ENCODE results near the gene SMARCAL1. TPM values are rescaled to one million over a fixed set of nuclear protein-coding genes. Genes with fewer than 3 reads are reported as not detected.

The SMARCAL1 gene
- total RNA-seq, 1 donor from 2014 or later: 34.3 TPM

- no peak for ATAC-seq (ENCODE audit: low read depth)
- H3K27ac Mint-ChIP-seq: no peak overlapping the region
- no peak overlapping the region for H3K4me3 Mint-ChIP-seq
- ChIA-PET POLR2A (no interaction called here), CTCF (no interaction called here)
- peaks cover 5% of the 10 kb centered on the region for H3K9me3 Mint-ChIP-seq
- H3K4me1 Mint-ChIP-seq: no peaks in the 10 kb centered on the region
- no peak for DNase-seq
- intact Hi-C loops (cut with micrococcal nuclease): no loop called here
- H3K36me3 Mint-ChIP-seq (ENCODE audit: low read depth): peaks cover 87% of the 10 kb centered on the region
- no peaks in the 10 kb centered on the region for H3K27me3 Mint-ChIP-seq
- TF ChIP-seq, protein P1, sequence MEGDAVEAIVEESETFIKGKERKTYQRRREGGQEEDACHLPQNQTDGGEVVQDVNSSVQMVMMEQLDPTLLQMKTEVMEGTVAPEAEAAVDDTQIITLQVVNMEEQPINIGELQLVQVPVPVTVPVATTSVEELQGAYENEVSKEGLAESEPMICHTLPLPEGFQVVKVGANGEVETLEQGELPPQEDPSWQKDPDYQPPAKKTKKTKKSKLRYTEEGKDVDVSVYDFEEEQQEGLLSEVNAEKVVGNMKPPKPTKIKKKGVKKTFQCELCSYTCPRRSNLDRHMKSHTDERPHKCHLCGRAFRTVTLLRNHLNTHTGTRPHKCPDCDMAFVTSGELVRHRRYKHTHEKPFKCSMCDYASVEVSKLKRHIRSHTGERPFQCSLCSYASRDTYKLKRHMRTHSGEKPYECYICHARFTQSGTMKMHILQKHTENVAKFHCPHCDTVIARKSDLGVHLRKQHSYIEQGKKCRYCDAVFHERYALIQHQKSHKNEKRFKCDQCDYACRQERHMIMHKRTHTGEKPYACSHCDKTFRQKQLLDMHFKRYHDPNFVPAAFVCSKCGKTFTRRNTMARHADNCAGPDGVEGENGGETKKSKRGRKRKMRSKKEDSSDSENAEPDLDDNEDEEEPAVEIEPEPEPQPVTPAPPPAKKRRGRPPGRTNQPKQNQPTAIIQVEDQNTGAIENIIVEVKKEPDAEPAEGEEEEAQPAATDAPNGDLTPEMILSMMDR (IDR thresholded peaks at IDR 0.05): no peak
These were observed 35.0 kb downstream of the SMARCAL1 start for GRCh38 chr2:216447293-216447692.

DNA sequence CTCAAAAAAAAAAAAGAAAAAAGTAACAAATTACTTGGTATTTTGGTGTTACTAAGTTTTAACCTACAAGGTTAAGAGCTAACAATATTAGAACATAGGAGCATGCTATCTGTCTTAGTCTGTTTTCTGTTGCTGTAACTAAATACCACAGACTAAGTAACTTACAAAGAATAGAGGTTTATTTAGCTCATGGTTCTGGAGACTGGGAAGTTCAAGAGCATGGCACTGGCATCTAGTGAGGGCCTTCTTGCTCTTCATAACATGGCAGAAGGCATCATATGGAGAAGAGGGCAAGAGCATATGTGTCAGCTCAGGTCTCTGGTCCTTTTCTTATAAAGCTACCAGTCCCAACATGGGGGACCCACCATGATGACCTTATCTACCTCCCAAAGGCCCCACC, 36.5 kb downstream of the SMARCAL1 start:
- DNase-seq: no peak
- POLR2A ChIA-PET: interaction anchor here (0.8 kb wide), 1 partner anchor 50 kb away, joined by 3 read pairs; the partner anchor contains the start of gene RPL37A
- no peak for ATAC-seq (ENCODE audit: low read depth)
- CTCF ChIA-PET: no interaction called here
- TF ChIP-seq, protein P1 (IDR thresholded peaks at IDR 0.05): no peak
- Mint-ChIP-seq H3K36me3 (ENCODE audit: low read depth) (peaks cover 93% of the 10 kb centered on the region), H3K27me3 (no peaks in the 10 kb centered on the region), H3K4me1 (no peaks in the 10 kb centered on the region), H3K9me3 (peaks cover 5% of the 10 kb centered on the region), H3K27ac (no peak overlapping the region), H3K4me3 (no peak overlapping the region)
- intact Hi-C loops (cut with micrococcal nuclease): no loop called here

DNA sequence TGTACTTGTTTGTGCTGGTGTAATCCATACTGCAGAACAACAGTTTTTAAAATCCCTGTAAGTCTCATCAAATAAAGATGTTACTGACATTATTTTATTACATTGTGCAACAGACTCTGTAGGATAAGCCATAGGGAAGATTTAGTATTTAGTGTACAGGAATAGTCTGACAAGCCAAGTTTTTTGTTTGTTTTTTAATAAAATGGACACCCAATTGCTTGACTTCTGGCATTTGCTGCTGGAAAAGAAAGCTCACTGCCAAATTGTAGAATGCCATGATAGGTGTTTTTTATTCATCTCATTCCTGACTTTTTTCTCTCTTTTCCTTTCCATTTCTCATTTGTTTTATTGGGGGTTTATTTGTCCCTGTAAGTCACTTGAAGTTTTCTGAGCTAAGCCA, 38.1 kb downstream of the SMARCAL1 start:
- POLR2A ChIA-PET: no interaction called here
- CTCF ChIA-PET: no interaction called here
- TF ChIP-seq, protein P1 (IDR thresholded peaks at IDR 0.05): no peak
- Mint-ChIP-seq H3K4me3 (no peak overlapping the region), H3K9me3 (peaks cover 5% of the 10 kb centered on the region), H3K36me3 (ENCODE audit: low read depth) (peaks cover 95% of the 10 kb centered on the region), H3K4me1 (no peaks in the 10 kb centered on the region), H3K27me3 (no peaks in the 10 kb centered on the region), H3K27ac (no peak overlapping the region)
- DNase-seq: no peak
- intact Hi-C loops (cut with micrococcal nuclease): no loop called here
- ATAC-seq (ENCODE audit: low read depth): no peak

GRCh38 chr2:216450784-216451183, 38.5 kb downstream of the SMARCAL1 start:
- no peak for DNase-seq
- TF ChIP-seq, protein P1 (IDR thresholded peaks at IDR 0.05): no peak

GRCh38 chr2:216453955-216454614, 41.8 kb downstream of the SMARCAL1 start:
- TF ChIP-seq, protein P1 (IDR thresholded peaks at IDR 0.05): no peak
- H3K9me3 Mint-ChIP-seq: no peaks in the 10 kb centered on the region
- H3K27ac Mint-ChIP-seq: no peak overlapping the region
- no peak overlapping the region for H3K4me3 Mint-ChIP-seq
- ATAC-seq (ENCODE audit: low read depth) (no peak), DNase-seq (no peak)
- no peaks in the 10 kb centered on the region for H3K4me1 Mint-ChIP-seq
- POLR2A ChIA-PET: no interaction called here
- CTCF ChIA-PET: no interaction called here
- H3K36me3 Mint-ChIP-seq (ENCODE audit: low read depth): peaks cover 71% of the 10 kb centered on the region
- H3K27me3 Mint-ChIP-seq: no peaks in the 10 kb centered on the region
- intact Hi-C loops (cut with micrococcal nuclease): no loop called here

More at GRCh38 chr2:216450784-216451183, 38.5 kb downstream of the SMARCAL1 start:
- H3K4me3 Mint-ChIP-seq: no peak overlapping the region
- ChIA-PET CTCF (no interaction called here), POLR2A (no interaction called here)
- no peaks in the 10 kb centered on the region for H3K27me3 Mint-ChIP-seq
- intact Hi-C loops (cut with micrococcal nuclease): no loop called here
- no peak for ATAC-seq (ENCODE audit: low read depth)
- no peaks in the 10 kb centered on the region for H3K4me1 Mint-ChIP-seq
- H3K27ac Mint-ChIP-seq: no peak overlapping the region
- H3K36me3 Mint-ChIP-seq (ENCODE audit: low read depth): peaks cover 96% of the 10 kb centered on the region
- H3K9me3 Mint-ChIP-seq: peaks cover 5% of the 10 kb centered on the region
